NB4 (cell line): Measurements from ENCODE around the gene LRIG3.

Source experiments
- MYC ChIP-seq: IDR thresholded peaks from 2 replicates; pipeline ENCODE4 v1.6.1; 2011; ENCODE audit warnings: low read depth, low read length
- POLR2A ChIP-seq: IDR thresholded peaks from 2 replicates; pipeline ENCODE4 v1.6.1; 2011; ENCODE audit warnings: mild to moderate bottlenecking; ENCODE audit not compliant: insufficient read length; ENCODE audit errors: extremely low read depth
- TF ChIP-seq, protein P1 (sequence below): IDR thresholded peaks from one replicate; pipeline ENCODE4 v1.5.1; 2012; ENCODE audit warnings: low read depth, low read length

DNA sequence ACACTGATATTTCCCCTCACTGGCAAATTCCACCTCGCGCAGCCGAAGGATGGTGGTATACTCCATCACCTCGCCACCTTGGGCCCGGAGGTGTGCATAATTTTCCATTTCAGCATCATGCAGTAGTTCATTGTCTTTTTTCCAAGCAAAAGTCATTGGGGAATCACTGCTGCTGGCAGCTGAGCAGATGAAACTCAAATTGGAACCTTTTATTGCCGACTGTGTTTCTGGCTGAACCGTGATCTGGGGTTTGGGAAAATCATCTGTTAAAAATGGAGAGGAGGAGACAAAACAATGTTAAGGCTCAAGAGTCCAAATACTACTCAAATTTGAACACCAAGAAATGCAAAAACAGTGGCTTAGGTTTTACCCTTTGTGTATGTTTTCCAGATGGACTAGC is 39.7 kb downstream of the LRIG3 start:
- TF ChIP-seq, protein P1, sequence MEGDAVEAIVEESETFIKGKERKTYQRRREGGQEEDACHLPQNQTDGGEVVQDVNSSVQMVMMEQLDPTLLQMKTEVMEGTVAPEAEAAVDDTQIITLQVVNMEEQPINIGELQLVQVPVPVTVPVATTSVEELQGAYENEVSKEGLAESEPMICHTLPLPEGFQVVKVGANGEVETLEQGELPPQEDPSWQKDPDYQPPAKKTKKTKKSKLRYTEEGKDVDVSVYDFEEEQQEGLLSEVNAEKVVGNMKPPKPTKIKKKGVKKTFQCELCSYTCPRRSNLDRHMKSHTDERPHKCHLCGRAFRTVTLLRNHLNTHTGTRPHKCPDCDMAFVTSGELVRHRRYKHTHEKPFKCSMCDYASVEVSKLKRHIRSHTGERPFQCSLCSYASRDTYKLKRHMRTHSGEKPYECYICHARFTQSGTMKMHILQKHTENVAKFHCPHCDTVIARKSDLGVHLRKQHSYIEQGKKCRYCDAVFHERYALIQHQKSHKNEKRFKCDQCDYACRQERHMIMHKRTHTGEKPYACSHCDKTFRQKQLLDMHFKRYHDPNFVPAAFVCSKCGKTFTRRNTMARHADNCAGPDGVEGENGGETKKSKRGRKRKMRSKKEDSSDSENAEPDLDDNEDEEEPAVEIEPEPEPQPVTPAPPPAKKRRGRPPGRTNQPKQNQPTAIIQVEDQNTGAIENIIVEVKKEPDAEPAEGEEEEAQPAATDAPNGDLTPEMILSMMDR = no peak
- TF ChIP-seq MYC = no peak
- TF ChIP-seq POLR2A = no peak
